Endothelial cell (in vitro differentiated cells): Measurements from ENCODE around the gene VAV1. TPM values are rescaled to one million over a fixed set of nuclear protein-coding genes. Genes with fewer than 3 reads are reported as not detected.
"Not testable (repeated sequence)": the region's sequence is repeated elsewhere in the genome, so short reads cannot be mapped to it uniquely, and the experiment has no call there.

ENCODE experiments used
- DNase-seq: peaks from one replicate; pipeline ENCODE4 v3.0.0; 2021; ENCODE audit warnings: low spot score
- H3K27ac Mint-ChIP-seq: one replicate; pipeline ENCODE4 v1.8.0; 2021; ENCODE audit warnings: mixed read lengths, inconsistent platforms; ENCODE audit not compliant: unreplicated experiment
- H3K27me3 Mint-ChIP-seq: one replicate; pipeline ENCODE4 v1.8.0; 2021; ENCODE audit warnings: mild to moderate bottlenecking, moderate library complexity, mixed read lengths, inconsistent platforms; ENCODE audit not compliant: unreplicated experiment
- H3K36me3 Mint-ChIP-seq: one replicate; pipeline ENCODE4 v1.8.0; 2021; ENCODE audit warnings: mild to moderate bottlenecking, low read depth, mixed read lengths, inconsistent platforms; ENCODE audit not compliant: unreplicated experiment
- H3K4me1 Mint-ChIP-seq: one replicate; pipeline ENCODE4 v1.8.0; 2021; ENCODE audit warnings: mild to moderate bottlenecking, mixed read lengths, inconsistent platforms; ENCODE audit not compliant: unreplicated experiment
- H3K4me3 Mint-ChIP-seq: one replicate; pipeline ENCODE4 v1.8.0; 2021; ENCODE audit warnings: mild to moderate bottlenecking, mixed read lengths, inconsistent platforms; ENCODE audit not compliant: unreplicated experiment
- H3K9me3 Mint-ChIP-seq: one replicate; pipeline ENCODE4 v1.8.0; 2021; ENCODE audit warnings: mixed read lengths, inconsistent platforms; ENCODE audit not compliant: unreplicated experiment
- total RNA-seq: library from RNA; stranded (reverse); fragmentation: NEBNext Ultra II Directional; extraction: Animal tissue kit (Norgen Biotek cat#: 25700); gene quantifications from one replicate; pipeline ENCODE4 v1.2.1, GENCODE V29; 2021; ENCODE audit not compliant: unreplicated experiment
- TF ChIP-seq, protein P1 (sequence below): fragments of 200-600 bp; sonication (generic); IDR thresholded peaks from one replicate; pipeline ENCODE4 v1.5.0; 2021; ENCODE audit warnings: antibody characterized with exemption; ENCODE audit not compliant: unreplicated experiment

VAV1 gene
- total RNA-seq, 1 donor from 2014 or later, result not detected

DNA sequence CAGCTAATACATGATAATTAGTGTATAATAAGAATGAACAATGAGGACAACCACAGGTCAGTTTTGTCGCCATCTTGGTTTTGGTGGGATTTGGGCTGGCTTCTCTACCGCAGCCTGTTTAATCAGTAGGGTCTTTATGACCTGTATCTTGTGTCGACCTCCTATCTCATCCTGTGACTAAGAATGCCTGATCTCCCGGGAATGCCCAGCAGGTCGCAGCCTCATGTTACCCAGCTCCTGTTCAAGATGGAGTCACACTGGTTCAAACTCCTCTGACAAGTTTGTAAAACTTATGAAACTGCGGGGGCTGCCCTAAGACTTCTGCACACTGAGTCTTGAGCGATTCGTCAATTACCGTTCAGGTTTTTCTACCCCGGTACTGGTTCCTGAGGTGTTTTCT, 93.3 kb downstream of the VAV1 start:
- no peaks in the 10 kb centered on the region for H3K36me3 Mint-ChIP-seq
- no peaks in the 10 kb centered on the region for H3K4me1 Mint-ChIP-seq
- peaks cover 3% of the 10 kb centered on the region for H3K27me3 Mint-ChIP-seq
- H3K27ac Mint-ChIP-seq, result no peak overlapping the region
- H3K9me3 Mint-ChIP-seq, result peaks cover 12% of the 10 kb centered on the region
- no peak overlapping the region for H3K4me3 Mint-ChIP-seq
- TF ChIP-seq, protein P1, sequence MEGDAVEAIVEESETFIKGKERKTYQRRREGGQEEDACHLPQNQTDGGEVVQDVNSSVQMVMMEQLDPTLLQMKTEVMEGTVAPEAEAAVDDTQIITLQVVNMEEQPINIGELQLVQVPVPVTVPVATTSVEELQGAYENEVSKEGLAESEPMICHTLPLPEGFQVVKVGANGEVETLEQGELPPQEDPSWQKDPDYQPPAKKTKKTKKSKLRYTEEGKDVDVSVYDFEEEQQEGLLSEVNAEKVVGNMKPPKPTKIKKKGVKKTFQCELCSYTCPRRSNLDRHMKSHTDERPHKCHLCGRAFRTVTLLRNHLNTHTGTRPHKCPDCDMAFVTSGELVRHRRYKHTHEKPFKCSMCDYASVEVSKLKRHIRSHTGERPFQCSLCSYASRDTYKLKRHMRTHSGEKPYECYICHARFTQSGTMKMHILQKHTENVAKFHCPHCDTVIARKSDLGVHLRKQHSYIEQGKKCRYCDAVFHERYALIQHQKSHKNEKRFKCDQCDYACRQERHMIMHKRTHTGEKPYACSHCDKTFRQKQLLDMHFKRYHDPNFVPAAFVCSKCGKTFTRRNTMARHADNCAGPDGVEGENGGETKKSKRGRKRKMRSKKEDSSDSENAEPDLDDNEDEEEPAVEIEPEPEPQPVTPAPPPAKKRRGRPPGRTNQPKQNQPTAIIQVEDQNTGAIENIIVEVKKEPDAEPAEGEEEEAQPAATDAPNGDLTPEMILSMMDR, result no peak
- DNase-seq, result no peak

DNA sequence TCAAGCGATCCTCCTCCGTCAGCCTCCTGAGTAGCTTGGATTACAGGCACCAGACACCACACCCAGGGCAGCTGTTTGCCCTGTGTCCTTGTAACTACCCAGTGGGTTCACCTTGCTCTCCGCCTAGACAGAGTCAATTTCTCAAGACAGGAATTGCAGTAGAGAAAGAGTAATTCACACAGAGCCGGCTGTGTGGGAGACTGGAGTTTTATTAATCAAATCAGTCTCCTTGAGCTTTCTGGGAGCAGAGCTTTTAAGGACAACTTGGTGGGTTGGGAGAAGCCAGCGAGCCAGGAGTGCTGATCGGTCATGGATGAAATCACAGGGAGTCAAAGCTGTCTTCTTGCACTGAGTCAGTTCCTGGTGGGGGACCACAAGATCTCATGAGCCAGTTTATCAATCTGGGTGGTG, 94.2 kb downstream of the VAV1 start:
- Mint-ChIP-seq H3K4me3 (no peak overlapping the region), H3K36me3 (no peaks in the 10 kb centered on the region), H3K4me1 (no peaks in the 10 kb centered on the region), H3K27ac (no peak overlapping the region), H3K27me3 (peaks cover 3% of the 10 kb centered on the region), H3K9me3 (peaks cover 14% of the 10 kb centered on the region)
- TF ChIP-seq, protein P1, result no peak
- no peak for DNase-seq

DNA sequence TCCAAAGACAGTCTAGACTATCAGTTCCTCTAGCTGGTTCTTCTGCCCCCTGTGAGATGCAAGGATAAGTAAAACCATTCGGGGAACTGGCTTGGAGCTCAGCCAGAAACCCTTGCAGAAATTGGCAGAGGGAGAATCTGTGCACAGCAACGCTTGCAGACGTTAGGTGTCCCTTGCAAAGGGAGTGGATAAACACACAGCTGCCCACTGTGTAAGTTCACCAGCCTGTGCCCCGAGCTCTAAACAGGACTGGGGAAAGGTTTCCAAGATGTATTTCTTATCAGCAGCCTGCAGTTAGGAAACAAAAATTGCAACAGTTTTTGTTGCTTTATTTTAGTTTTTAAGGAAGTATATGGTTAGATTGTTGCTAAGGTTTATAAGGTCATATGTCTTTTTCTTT, 95.8 kb downstream of the VAV1 start:
- Mint-ChIP-seq H3K27ac (no peak overlapping the region), H3K27me3 (peaks cover 3% of the 10 kb centered on the region), H3K4me1 (no peaks in the 10 kb centered on the region), H3K36me3 (peaks cover 2% of the 10 kb centered on the region), H3K4me3 (no peak overlapping the region), H3K9me3 (peaks cover 20% of the 10 kb centered on the region)
- DNase-seq, result no peak
- TF ChIP-seq, protein P1, result no peak

DNA sequence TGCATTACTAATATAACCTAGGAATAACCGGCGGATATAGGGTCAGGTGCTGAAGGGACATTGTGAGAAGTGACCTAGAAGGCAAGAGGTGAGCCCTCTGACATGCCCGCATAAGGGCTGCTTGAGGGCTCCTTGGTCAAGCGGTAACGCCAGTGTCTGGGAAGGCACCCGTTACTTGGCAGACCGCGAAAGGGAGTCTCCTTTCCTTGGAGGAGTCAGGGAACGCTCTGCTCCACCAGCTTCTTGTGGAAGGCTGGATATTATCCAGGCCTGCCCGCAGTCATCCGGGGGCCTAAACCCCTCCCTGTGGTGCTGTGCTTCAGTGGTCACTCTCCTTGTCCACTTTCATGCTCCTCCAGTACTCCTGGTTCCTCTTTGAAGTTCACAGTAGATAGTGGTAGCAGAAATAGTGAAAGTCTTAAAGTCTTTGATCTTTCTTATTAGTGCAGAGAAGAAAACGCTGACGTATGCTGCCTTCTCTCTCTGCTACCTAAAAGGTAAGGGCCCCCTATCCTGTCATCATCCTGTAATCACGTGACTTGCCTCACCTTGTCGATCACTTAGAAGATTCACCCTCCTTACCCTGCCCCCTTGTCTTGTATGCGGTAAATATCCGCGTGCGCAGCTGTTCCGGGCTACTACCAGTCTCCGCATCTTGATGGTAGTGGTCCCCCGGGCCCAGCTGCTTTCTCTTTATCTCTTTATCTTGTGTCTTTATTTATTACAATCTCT, 96.8 kb downstream of the VAV1 start:
- H3K4me1 Mint-ChIP-seq, DNase-seq, H3K36me3 Mint-ChIP-seq, H3K27me3 Mint-ChIP-seq, H3K27ac Mint-ChIP-seq, H3K4me3 Mint-ChIP-seq: not testable (repeated sequence)
- peaks cover 20% of the 10 kb centered on the region for H3K9me3 Mint-ChIP-seq

DNA sequence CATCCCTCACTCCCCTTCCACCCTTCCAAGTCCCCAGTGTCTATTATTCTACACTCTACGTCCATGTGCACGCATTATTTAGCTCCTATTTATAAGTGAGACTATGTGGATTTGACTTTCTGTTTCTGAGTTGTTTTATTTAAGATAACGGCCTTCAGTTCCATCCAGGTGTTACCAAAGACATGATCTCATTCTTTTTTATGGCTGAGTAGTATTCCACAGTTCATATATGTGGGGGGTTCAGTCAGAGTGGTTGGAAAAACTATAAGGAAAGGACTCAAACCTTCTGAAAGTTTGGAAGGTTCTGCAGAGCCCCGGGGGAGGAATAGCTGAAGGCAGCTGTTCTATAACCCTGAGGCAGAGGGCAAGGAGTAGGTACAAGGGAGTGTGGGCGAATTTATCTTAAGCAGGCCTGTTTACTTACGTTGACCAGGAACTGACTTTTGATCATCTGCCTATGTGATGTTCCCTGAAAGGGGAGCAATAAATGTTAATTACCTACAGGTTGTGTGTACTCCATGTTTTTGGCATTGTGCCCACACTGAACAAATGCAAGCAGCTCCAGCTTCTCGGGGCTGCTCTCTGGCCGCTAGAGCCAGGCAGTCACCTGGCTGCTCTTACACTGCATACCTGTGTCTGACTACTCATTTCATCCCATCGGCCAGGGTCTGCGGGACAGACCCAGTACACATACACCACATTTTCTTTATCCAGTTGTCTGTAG, 101.4 kb downstream of the VAV1 start:
- peaks cover 49% of the 10 kb centered on the region for H3K9me3 Mint-ChIP-seq
- DNase-seq, result no peak
- peaks cover 12% of the 10 kb centered on the region for H3K27me3 Mint-ChIP-seq
- no peak overlapping the region for H3K27ac Mint-ChIP-seq
- H3K4me1 Mint-ChIP-seq, result no peaks in the 10 kb centered on the region
- H3K36me3 Mint-ChIP-seq, result peaks cover 21% of the 10 kb centered on the region
- H3K4me3 Mint-ChIP-seq, result no peak overlapping the region
- TF ChIP-seq, protein P1, result no peak
